Measurements from ENCODE around the gene TRAP1.

GRCh38 chr16:3734758-3735221 is 17.5 kb upstream of the TRAP1 start:
- TF ChIP-seq, protein P1, sequence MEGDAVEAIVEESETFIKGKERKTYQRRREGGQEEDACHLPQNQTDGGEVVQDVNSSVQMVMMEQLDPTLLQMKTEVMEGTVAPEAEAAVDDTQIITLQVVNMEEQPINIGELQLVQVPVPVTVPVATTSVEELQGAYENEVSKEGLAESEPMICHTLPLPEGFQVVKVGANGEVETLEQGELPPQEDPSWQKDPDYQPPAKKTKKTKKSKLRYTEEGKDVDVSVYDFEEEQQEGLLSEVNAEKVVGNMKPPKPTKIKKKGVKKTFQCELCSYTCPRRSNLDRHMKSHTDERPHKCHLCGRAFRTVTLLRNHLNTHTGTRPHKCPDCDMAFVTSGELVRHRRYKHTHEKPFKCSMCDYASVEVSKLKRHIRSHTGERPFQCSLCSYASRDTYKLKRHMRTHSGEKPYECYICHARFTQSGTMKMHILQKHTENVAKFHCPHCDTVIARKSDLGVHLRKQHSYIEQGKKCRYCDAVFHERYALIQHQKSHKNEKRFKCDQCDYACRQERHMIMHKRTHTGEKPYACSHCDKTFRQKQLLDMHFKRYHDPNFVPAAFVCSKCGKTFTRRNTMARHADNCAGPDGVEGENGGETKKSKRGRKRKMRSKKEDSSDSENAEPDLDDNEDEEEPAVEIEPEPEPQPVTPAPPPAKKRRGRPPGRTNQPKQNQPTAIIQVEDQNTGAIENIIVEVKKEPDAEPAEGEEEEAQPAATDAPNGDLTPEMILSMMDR (IDR thresholded peaks at IDR 0.05): no peak
- no peak for TF ChIP-seq POLR2A (IDR thresholded peaks at IDR 0.05)
